Tibial nerve (tissue), 4 donors: ENCODE data around the gene PRMT1. TPM values are rescaled to one million over a fixed set of nuclear protein-coding genes. Genes with fewer than 3 reads are reported as not detected.

ENCODE experiments used
- DNase-seq, 2 donors: peaks; one replicate each; pipeline ENCODE4 v3.0.0-alpha.2; 2019; ENCODE audit warnings: low spot score in 2 of 2
- H3K27ac ChIP-seq, 4 donors: fragments of 200-600 bp; sonication (generic) in 3 of 4; one replicate each; pipeline ENCODE4 v1.5.1; 2017 to 2019; ENCODE audit warnings: mild to moderate bottlenecking in 1 of 4
- H3K27me3 ChIP-seq, 2 donors: fragments of 200-600 bp; sonication (generic) in 1 of 2; one replicate each; pipeline versions ENCODE4 v1.5.1 to v1.6.0; 2017 to 2019
- H3K36me3 ChIP-seq, 3 donors: fragments of 200-600 bp; sonication (generic); one replicate each; pipeline ENCODE4 v1.5.1; 2018 to 2019
- H3K4me1 ChIP-seq, 4 donors: fragments of 200-600 bp; sonication (generic) in 3 of 4; one replicate each; pipeline ENCODE4 v1.5.1; 2017 to 2019
- H3K4me3 ChIP-seq, 4 donors: fragments of 200-600 bp; sonication (generic) in 3 of 4; one replicate each; pipeline ENCODE4 v1.5.1; 2017 to 2019; ENCODE audit warnings: mild to moderate bottlenecking in 1 of 4, moderate library complexity in 1 of 4
- H3K9me3 ChIP-seq, 4 donors: fragments of 200-600 bp; sonication (generic) in 3 of 4; one replicate each; pipeline ENCODE4 v1.5.1; 2017 to 2019
- CTCF ChIP-seq, 5 experiments: fragments of 200-600 bp in 3 of 5; fragments of 450-650 bp in 2 of 5; sonication (generic) in 3 of 5; IDR thresholded peaks; one replicate each; pipeline ENCODE4 v1.5.1; 2016 to 2019; ENCODE audit warnings: antibody characterized with exemption in 5 of 5, mild to moderate bottlenecking in 3 of 5, moderate library complexity in 2 of 5
- EP300 ChIP-seq, 2 donors: sonication (generic); formaldehyde crosslinking; IDR thresholded peaks; one replicate each; pipeline ENCODE4 v1.6.1; 2017; ENCODE audit warnings: antibody characterized with exemption in 2 of 2, mild to moderate bottlenecking in 1 of 2
- POLR2A ChIP-seq, 2 donors: fragments of 450-650 bp; IDR thresholded peaks; one replicate each; pipeline ENCODE4 v1.6.1; 2017; ENCODE audit warnings: antibody characterized with exemption in 2 of 2, mild to moderate bottlenecking in 2 of 2, moderate library complexity in 2 of 2
- WGBS, 2 donors: methylation state at CpG; one replicate each; pipeline ENCODE4 v1.1.5; 2018; 5-methylcytosine and 5-hydroxymethylcytosine counted together
- total RNA-seq, 4 donors: library from RNA; depleted of rRNA; stranded (reverse); fragments of >200 nt; gene quantifications; one replicate each; pipeline ENCODE4 v1.1.0, GENCODE V29; 2016

Gene PRMT1
- total RNA-seq, 4 donors from 2014 or later: 106 to 147 (median 132) TPM

GRCh38 chr19:49655570-49656455 is 21.3 kb upstream of the PRMT1 start:
- TF ChIP-seq EP300 (IDR thresholded peaks at IDR 0.05) (no peak), CTCF (IDR thresholded peaks at IDR 0.05) (no peak), POLR2A (IDR thresholded peaks at IDR 0.05) (no peak)
- H3K36me3 ChIP-seq: peaks cover 5 to 100% (median 49%) of the 10 kb centered on the region in 3 donors
- H3K27me3 ChIP-seq: no peaks in the 10 kb centered on the region
- H3K9me3 ChIP-seq: no peaks in the 10 kb centered on the region
- H3K4me3 ChIP-seq: no peak overlapping the region
- DNase-seq: no peak
- H3K27ac ChIP-seq: no peak overlapping the region
- 87% methylated on average over 22 to 23 of the region's 23 CpGs for WGBS, 2 donors
- H3K4me1 ChIP-seq: no peaks in the 10 kb centered on the region

- H3K9me3 ChIP-seq: no peaks in the 10 kb centered on the region
- peaks cover 5 to 100% (median 49%) of the 10 kb centered on the region in 3 donors for H3K36me3 ChIP-seq
- no peak for DNase-seq
- H3K4me3 ChIP-seq: no peak overlapping the region
- H3K4me1 ChIP-seq: no peaks in the 10 kb centered on the region
- no peaks in the 10 kb centered on the region for H3K27me3 ChIP-seq
- H3K27ac ChIP-seq: no peak overlapping the region
- WGBS, 2 donors: 85 to 88% methylated on average over 14 to 17 of the region's 17 CpGs
- TF ChIP-seq POLR2A (IDR thresholded peaks at IDR 0.05) (no peak), EP300 (IDR thresholded peaks at IDR 0.05) (no peak), CTCF (IDR thresholded peaks at IDR 0.05) (no peak)
These were observed 20.5 kb upstream of the PRMT1 start for GRCh38 chr19:49656456-49657109.

GRCh38 chr19:49657493-49658138 is 19.5 kb upstream of the PRMT1 start:
- Histone ChIP-seq H3K27me3 (no peaks in the 10 kb centered on the region), H3K9me3 (no peaks in the 10 kb centered on the region), H3K4me3 (no peak overlapping the region), H3K27ac (no peak overlapping the region), H3K36me3 (peaks cover 5 to 100% (median 58%) of the 10 kb centered on the region in 3 donors), H3K4me1 (no peaks in the 10 kb centered on the region)
- 86 to 91% methylated on average over 22 of the region's 22 CpGs for WGBS, 2 donors
- no peak for DNase-seq
- TF ChIP-seq CTCF (IDR thresholded peaks at IDR 0.05) (no peak), EP300 (IDR thresholded peaks at IDR 0.05) (no peak), POLR2A (IDR thresholded peaks at IDR 0.05) (no peak)

- peaks cover 0 to 3% (median 0%) of the 10 kb centered on the region in 4 donors for H3K4me1 ChIP-seq
- no peaks in the 10 kb centered on the region for H3K27me3 ChIP-seq
- DNase-seq: no peak
- H3K4me3 ChIP-seq: no peak overlapping the region
- no peak overlapping the region for H3K27ac ChIP-seq
- TF ChIP-seq POLR2A (IDR thresholded peaks at IDR 0.05) (no peak), EP300 (IDR thresholded peaks at IDR 0.05) (no peak), CTCF (IDR thresholded peaks at IDR 0.05) (no peak)
- no peaks in the 10 kb centered on the region for H3K9me3 ChIP-seq
- peaks cover 5 to 100% (median 57%) of the 10 kb centered on the region in 3 donors for H3K36me3 ChIP-seq
- 69 to 76% methylated on average over 6 to 15 of the region's 15 CpGs for WGBS, 2 donors
These were observed 18.9 kb upstream of the PRMT1 start for GRCh38 chr19:49658139-49658517.
